CD4-positive, alpha-beta T cell treated with Interferon gamma for 1 hour (primary cell): ENCODE measurements around the gene ISG20L2.

Source experiments
- DNase-seq: peaks from one replicate; pipeline ENCODE4 v3.0.0-alpha.2; 2020

ISG20L2 gene

GRCh38 chr1:156684227-156684782, 44.3 kb downstream of the ISG20L2 start:
- DNase-seq, result no peak

GRCh38 chr1:156682166-156682890, 46.2 kb downstream of the ISG20L2 start:
- no peak for DNase-seq

GRCh38 chr1:156681196-156681960, 47.2 kb downstream of the ISG20L2 start:
- DNase-seq, result no peak

GRCh38 chr1:156680056-156680455, 48.5 kb downstream of the ISG20L2 start:
- DNase-seq, result no peak

GRCh38 chr1:156677616-156678596, 50.7 kb downstream of the ISG20L2 start:
- peak; percentile 41 for DNase-seq

GRCh38 chr1:156676820-156677615, 51.5 kb downstream of the ISG20L2 start, which contains the start of gene NES:
TSS of gene NES (minus strand) at chr1:156677407. CDS start at chr1:156677264, 143 bp downstream.
- no peak for DNase-seq

GRCh38 chr1:156676114-156676819, 52.3 kb downstream of the ISG20L2 start:
- no peak for DNase-seq

GRCh38 chr1:156675210-156676113, 53.1 kb downstream of the ISG20L2 start:
- no peak for DNase-seq

- DNase-seq, result no peak
Observed at GRCh38 chr1:156673387-156674121, 55.0 kb downstream of the ISG20L2 start.
